H7 (cell line): ENCODE results near the gene CHST5. TPM values are rescaled to one million over a fixed set of nuclear protein-coding genes. Genes with fewer than 3 reads are reported as not detected.

Experiments
- DNase-seq: peaks from one replicate; pipeline ENCODE4 v3.0.0; 2012
- H3K27me3 ChIP-seq: 2 replicates; pipeline ENCODE4 v1.6.0; 2011; ENCODE audit warnings: mild to moderate bottlenecking, low read length; ENCODE audit not compliant: control insufficient read depth, insufficient read depth
- H3K36me3 ChIP-seq: replicated peaks from 2 replicates; pipeline ENCODE4 v1.5.1; 2011; ENCODE audit warnings: low read length; ENCODE audit not compliant: control insufficient read depth, insufficient read depth
- H3K4me3 ChIP-seq: 2 replicates; pipeline ENCODE4 v1.5.1; 2011; ENCODE audit warnings: low read depth, mild to moderate bottlenecking, control low read depth, low read length, moderate library complexity; ENCODE audit not compliant: insufficient read depth
- total RNA-seq: library from RNA; depleted of rRNA; stranded (reverse); fragments of >200 nt; shearing (Covaris generic); gene quantifications from 2 replicates; pipeline ENCODE4 v1.2.3, GENCODE V29; 2014; rRNA removed

Gene CHST5
- total RNA-seq, 1 experiment from 2014 or later = 0.90 TPM

DNA sequence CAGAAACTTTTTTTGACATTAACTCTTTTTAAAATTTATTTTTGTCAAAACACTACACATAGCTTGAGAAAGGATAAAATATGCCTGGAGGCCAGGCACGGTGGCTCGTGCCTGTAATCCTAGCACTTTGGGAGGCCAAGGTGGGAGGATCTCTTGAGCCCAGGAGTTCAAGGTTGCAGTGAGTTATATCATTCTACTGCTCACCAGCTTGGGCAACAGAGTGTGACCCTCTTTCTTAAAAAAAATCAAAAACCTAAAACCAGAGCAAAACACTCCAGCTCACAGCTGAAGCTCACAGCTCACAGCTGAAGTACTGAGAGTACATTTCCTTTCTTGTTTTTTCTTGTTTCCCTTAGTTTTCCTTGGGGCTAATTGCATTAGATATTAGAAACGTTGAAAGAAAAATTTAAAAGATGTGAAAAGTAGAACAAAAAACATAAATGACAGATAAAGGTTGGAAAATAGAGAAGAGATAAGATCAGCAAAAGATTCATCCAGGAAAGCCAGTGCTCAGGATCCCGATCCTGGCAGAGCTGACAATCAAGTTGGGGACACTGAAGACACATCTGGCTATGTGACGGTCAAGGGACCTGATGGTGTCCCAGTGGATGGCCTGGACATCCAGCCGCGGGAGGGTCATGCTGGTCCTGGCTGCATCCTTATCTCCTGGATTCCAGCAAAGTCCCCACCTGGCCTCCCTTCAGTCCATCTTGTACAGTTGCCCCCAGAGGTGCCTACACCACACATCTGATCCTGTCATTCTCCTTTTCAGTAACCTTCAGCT, 50.5 kb downstream of the CHST5 start:
- Histone ChIP-seq H3K4me3 (no peak overlapping the region), H3K27me3 (no peaks in the 10 kb centered on the region), H3K36me3 (peaks cover 2% of the 10 kb centered on the region)
- no peak for DNase-seq

DNA sequence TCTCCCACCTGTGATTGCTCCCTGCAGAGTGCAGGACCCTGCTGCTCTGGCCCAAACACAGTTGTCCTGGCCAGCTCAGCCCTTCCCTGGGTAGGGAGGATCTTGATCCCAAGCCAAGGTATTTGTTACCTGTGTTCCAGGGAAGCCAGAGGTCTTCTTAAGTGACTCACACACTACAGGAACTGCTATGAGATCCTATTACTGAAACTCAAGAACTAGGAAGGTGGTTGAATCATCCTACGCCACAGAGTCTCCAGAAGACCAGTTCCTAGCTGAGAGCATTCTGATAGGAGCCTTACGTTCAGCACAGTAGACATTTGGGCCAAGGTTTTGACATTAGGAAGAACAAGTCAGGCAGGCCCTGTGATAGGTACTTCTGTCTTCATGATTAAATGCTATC, 52.7 kb downstream of the CHST5 start:
- H3K27me3 ChIP-seq = no peaks in the 10 kb centered on the region
- H3K36me3 ChIP-seq = no peaks in the 10 kb centered on the region; the same call in none of the 2 replicates
- no peak overlapping the region for H3K4me3 ChIP-seq
- no peak for DNase-seq

DNA sequence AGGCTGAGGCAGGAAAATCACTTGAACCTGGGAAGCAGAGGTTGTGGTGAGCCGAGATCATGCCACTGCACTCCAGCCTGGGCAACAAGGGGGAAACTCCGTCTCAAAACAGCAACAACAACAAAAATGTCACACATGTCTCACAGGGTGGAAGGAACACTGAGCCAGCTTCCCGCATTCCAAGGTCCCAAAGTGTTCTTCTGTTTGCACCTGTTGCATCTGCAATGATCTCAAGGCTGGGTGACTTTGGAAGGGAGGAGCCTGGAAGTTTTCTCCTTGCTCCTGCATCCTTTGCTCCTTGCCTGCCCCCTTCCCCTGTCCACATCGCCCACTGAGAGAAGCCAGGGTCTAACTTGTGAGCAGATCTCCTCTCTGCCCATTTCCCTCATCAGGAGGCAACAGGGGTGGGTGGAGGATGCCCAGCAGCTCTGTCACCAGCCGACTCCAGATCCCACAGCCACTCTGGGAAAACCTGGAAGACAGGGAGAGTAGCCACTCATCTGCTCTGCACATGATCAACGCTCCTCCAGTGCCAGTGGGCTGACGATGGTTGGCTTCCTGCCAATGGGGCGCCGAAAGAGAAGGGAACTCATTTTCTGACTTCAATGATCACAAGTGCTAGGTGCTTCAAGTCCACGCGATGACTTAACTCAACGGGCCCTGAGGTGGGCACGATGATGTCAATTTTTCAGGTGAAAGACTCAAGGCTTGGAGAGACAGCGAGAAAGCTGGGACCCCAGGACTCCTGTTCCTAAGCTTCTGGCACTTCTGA, 53.3 kb downstream of the CHST5 start:
- no peak for DNase-seq
- H3K4me3 ChIP-seq = no peak overlapping the region
- H3K27me3 ChIP-seq = no peaks in the 10 kb centered on the region
- H3K36me3 ChIP-seq = peaks cover 3% of the 10 kb centered on the region

GRCh38 chr16:75481475-75481874, 54.4 kb downstream of the CHST5 start:
- DNase-seq = no peak
- no peaks in the 10 kb centered on the region for H3K27me3 ChIP-seq
- H3K36me3 ChIP-seq = peaks cover 3% of the 10 kb centered on the region

DNA sequence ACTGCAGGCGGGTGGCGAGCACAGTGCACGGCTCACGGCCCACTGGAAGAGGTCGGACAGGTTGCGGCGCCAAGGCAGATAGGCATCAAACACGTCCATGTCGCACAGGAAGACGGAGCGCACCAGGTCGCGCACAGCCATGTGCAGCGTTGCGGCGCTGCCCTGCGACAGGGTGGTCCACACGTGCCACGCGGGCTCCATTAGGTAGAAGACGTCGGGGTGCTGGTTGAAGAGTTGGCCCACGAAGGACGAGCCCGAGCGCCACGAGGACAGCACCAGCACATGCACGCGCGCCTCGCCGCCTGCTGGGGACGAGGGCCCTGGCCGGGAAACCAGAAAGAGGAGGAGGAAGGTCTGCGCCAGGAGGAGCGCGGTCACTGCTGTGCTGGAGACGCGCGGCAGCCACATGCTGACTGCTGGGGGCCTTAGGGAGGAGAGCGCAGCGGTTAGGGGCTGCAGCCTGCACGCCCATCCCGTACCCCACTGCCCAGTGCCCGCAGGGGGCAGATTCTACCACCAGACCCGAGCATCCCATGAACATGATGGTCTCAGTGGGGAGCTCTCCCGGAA, 56.4 kb downstream of the CHST5 start:
- no peak for DNase-seq
- H3K36me3 ChIP-seq = peaks cover 3% of the 10 kb centered on the region
- no peak overlapping the region for H3K4me3 ChIP-seq
- no peaks in the 10 kb centered on the region for H3K27me3 ChIP-seq

More at GRCh38 chr16:75481475-75481874, 54.4 kb downstream of the CHST5 start:
- no peak overlapping the region for H3K4me3 ChIP-seq

Other genes starting within 250 kb of the CHST5 start
- 36.0 and 55.2 TPM in 2 replicates for gene CFDP1, start 102.6 kb downstream of the CHST5 start, total RNA-seq
- 43.7 and 55.9 TPM in 2 replicates for gene TMEM170A, start 71.4 kb downstream of the CHST5 start, total RNA-seq
- gene CHST6, start 40.7 kb downstream of the CHST5 start, total RNA-seq = 9.7 and 11.5 TPM in 2 replicates
- gene TMEM231, start 20.1 kb upstream of the CHST5 start, total RNA-seq = 11.3 and 12.9 TPM in 2 replicates
- 34.5 and 40.1 TPM in 2 replicates for gene GABARAPL2, start 30.3 kb upstream of the CHST5 start, total RNA-seq
- 37.4 and 42.8 TPM in 2 replicates for gene ADAT1, start 87.2 kb upstream of the CHST5 start, total RNA-seq
- 260 and 263 TPM in 2 replicates for gene KARS1, start 111.6 kb upstream of the CHST5 start, total RNA-seq
- gene TERF2IP, start 111.7 kb upstream of the CHST5 start, total RNA-seq = 17.5 and 25.5 TPM in 2 replicates
- gene CPHXL2, start 140.9 kb upstream of the CHST5 start, total RNA-seq = not detected in 2 replicates
- not detected in 2 replicates for gene DUXB, start 165.4 kb upstream of the CHST5 start, total RNA-seq
- not detected in 2 replicates for gene CPHXL, start 190.4 kb upstream of the CHST5 start, total RNA-seq